HUES6 (cell line): ENCODE results near the gene AOC2.
"Not testable (repeated sequence)": the region's sequence is repeated elsewhere in the genome, so short reads cannot be mapped to it uniquely, and the experiment has no call there.

ENCODE experiments used
- H3K27ac ChIP-seq: 2 replicates; pipeline ENCODE4 v1.7.0; 2013; ENCODE audit warnings: low read depth, mild to moderate bottlenecking, low read length, inconsistent platforms
- H3K27me3 ChIP-seq: 2 replicates; pipeline ENCODE4 v1.6.1; 2013; ENCODE audit warnings: low read length; ENCODE audit not compliant: control insufficient read depth, insufficient read depth
- H3K36me3 ChIP-seq: 2 replicates; pipeline ENCODE4 v1.6.1; 2013; ENCODE audit warnings: low read length; ENCODE audit not compliant: control insufficient read depth, insufficient read depth
- H3K4me1 ChIP-seq: 2 replicates; pipeline ENCODE4 v1.6.1; 2013; ENCODE audit warnings: low read length; ENCODE audit not compliant: control insufficient read depth, insufficient read depth
- H3K4me3 ChIP-seq: 2 replicates; pipeline ENCODE4 v1.5.1; 2013; ENCODE audit warnings: low read depth, low read length
- H3K9ac ChIP-seq: one replicate; pipeline ENCODE4 v1.6.1; 2013; ENCODE audit warnings: mild to moderate bottlenecking, low read length
- H3K9me3 ChIP-seq: 2 replicates; pipeline ENCODE4 v1.6.1; 2013; ENCODE audit warnings: low read depth, low read length; ENCODE audit not compliant: control insufficient read depth, insufficient read depth

Gene AOC2

DNA sequence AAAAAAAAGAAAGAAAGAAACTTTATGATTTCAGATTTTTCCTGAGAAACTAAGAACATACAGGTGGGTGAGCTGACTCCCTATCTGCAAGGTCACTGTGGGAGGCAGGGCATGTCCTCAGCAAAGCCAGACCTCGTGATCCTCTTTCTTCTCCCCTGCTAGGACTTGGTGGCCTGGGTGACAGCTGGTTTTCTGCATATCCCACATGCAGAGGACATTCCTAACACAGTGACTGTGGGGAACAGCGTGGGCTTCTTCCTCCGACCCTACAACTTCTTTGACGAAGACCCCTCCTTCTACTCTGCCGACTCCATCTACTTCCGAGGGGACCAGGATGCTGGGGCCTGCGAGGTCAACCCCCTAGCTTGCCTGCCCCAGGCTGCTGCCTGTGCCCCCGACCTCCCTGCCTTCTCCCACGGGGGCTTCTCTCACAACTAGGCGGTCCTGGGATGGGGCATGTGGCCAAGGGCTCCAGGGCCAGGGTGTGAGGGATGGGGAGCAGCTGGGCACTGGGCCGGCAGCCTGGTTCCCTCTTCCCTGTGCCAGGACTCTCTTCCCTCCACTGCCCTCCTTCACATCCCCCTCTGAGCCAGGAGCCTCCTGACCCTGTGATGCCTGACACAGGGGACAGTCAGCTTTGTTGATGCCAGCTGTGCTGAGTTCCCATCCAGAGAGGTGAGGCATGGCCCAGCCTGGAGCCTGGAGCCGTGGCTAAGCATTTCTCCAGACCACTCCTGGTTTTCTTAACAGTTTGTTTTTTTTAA lies 29.7 kb downstream of the AOC2 start:
- Histone ChIP-seq H3K27me3 (peaks cover 18% of the 10 kb centered on the region), H3K4me1 (peaks cover 10% of the 10 kb centered on the region)
- not testable (repeated sequence) for H3K27ac ChIP-seq, H3K9me3 ChIP-seq, H3K4me3 ChIP-seq, H3K36me3 ChIP-seq, H3K9ac ChIP-seq

DNA sequence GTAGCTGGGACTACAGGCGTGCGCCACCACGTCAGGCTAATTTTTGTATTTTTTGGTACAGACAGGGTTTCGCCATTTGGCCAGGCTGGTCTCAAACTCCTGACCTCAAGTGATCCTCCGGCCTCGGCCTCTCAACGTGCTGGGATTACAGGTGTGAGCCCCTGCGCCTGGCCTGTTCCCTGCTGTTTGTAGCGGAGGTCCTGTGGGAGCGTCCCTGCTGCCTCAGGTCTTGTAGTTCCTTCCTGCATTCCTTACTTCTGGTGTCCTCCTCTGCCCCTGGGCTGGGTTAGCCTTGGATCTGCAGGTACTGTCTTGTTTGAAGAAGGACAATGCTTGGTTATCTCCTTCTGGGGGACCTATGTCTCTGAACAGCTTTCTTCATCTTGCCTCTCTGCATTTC lies 32.7 kb downstream of the AOC2 start:
- Histone ChIP-seq H3K36me3 (no peaks in the 10 kb centered on the region), H3K9me3 (no peaks in the 10 kb centered on the region), H3K27ac (no peak overlapping the region), H3K27me3 (peaks cover 23% of the 10 kb centered on the region), H3K9ac (no peak overlapping the region), H3K4me1 (peaks cover 15% of the 10 kb centered on the region), H3K4me3 (no peak overlapping the region)

DNA sequence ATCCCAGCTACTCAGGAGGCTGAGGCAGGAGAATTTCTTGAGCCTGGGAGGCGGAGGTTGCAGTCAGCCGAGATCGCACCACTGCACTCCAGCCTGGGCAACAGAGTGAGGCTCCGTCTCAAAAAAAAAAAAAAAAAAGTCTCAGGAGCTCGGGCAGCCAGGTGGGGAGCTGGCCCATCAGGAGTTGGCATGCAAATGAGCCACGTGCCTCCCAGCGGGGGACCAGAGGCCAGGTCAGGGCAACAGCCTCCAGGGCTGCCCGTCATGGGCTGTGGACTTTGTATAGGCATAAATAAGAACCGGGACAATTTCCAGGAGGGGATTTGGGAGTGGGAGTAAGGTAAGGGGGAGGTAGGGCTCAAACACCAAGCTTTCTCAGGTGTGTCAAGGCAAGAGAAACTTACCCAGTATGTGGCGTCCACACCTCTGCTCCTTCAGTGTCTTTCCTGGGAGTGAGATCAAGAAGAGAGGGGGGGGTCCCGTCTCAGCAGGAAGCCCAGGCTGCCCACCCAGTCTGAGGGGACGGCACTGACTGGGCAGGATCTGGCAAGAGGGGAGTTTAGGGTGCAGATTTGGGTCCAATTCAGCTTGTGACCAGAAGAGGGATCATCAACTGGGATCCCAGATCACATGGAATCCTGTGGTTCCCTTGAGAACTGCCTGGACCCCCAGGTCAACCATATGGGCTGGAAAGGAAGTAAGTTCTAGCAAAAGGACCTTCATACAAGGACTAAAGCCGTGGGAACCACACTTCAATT lies 33.9 kb downstream of the AOC2 start:
- no peak overlapping the region for H3K9ac ChIP-seq
- H3K4me1 ChIP-seq = peaks cover 15% of the 10 kb centered on the region
- peaks cover 23% of the 10 kb centered on the region for H3K27me3 ChIP-seq
- H3K36me3 ChIP-seq = no peaks in the 10 kb centered on the region
- no peaks in the 10 kb centered on the region for H3K9me3 ChIP-seq
- H3K27ac ChIP-seq = no peak overlapping the region
- no peak overlapping the region for H3K4me3 ChIP-seq

DNA sequence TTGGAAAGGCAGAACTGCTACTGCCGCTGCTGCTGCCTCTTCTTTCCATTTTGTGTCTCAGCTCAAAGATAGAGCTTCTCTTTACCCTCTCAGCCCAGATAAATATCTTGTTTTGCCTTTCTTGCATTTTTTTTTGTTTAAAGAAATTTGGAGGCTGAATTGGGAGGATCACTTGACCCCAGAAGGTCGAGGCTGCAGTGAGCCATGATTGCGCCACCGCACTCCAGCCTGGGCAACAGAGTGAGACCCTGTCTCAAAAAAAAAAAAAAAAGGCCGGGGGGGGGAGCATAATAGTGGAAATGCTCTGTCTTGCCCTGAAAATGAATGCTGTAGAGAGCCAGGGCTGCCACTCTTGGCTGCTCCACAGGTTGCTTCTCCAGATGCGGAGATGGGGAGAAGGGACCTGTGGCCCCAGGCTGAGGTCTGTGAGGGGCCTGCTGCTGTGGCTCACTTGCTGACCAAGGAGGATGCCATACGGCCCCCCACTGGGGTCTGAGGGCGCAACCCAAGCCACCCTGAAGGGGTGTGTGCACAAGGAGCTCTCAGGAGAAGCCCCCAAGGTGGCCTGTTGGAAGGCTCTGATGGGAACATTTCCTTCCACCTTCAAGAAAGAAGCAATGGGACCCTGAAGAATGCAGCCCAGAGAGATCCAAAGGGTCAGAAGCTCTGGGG lies 34.7 kb downstream of the AOC2 start:
- Histone ChIP-seq H3K4me3 (no peak overlapping the region), H3K4me1 (peaks cover 15% of the 10 kb centered on the region), H3K36me3 (no peaks in the 10 kb centered on the region), H3K27me3 (peaks cover 23% of the 10 kb centered on the region), H3K9me3 (no peaks in the 10 kb centered on the region), H3K9ac (no peak overlapping the region), H3K27ac (no peak overlapping the region)

DNA sequence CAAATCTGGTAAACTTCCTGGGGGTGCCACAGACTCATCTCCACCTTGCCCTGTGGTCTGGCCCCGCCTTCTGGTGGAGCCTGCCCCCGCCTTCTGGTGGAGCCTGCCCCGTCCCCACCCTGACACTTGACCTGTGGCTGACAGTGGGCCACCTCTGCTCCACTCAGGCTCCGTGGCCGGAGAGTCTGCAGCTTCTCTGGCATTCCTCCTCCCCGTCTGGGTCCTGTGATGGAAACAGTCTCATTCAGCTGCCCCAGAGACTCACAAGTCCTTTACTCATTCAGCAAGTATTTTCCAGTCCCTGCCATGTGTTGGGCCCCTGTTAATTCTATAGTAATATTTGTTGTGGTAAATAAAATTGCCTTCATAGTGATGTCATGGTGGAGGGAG lies 35.2 kb downstream of the AOC2 start:
- H3K4me3 ChIP-seq = no peak overlapping the region

DNA sequence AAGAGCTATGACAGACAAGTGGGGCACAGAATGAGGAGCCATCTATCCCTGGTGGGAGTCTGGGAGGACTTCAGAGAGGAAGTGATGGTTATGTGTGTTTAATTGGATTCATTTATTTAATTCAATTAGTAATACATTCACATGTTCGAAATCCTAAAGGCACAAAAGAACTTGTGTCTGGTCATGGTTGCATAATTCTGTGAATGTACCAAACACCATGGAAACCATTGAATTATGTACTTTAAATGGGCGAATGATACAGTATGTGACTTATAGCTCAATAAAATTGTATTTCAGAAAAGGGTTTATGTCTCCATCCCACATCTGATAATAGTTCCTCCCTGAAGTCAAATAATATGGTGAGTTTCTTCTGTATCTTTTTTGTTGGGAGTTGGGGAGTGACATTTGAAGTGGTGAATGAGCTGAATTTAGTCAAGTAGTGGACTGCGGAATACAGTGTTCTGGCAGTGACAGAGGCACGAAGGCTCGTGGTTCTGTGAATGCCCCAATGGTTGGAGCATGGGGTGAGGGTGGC lies 36.5 kb downstream of the AOC2 start:
- Histone ChIP-seq H3K36me3 (no peaks in the 10 kb centered on the region), H3K27me3 (peaks cover 23% of the 10 kb centered on the region), H3K4me1 (peaks cover 15% of the 10 kb centered on the region)

More for the DNA sequence above, 35.2 kb downstream of the AOC2 start:
- Histone ChIP-seq H3K27me3 (peaks cover 23% of the 10 kb centered on the region), H3K9ac (no peak overlapping the region), H3K9me3 (no peaks in the 10 kb centered on the region), H3K27ac (no peak overlapping the region), H3K4me1 (peaks cover 15% of the 10 kb centered on the region), H3K36me3 (no peaks in the 10 kb centered on the region)

DNA sequence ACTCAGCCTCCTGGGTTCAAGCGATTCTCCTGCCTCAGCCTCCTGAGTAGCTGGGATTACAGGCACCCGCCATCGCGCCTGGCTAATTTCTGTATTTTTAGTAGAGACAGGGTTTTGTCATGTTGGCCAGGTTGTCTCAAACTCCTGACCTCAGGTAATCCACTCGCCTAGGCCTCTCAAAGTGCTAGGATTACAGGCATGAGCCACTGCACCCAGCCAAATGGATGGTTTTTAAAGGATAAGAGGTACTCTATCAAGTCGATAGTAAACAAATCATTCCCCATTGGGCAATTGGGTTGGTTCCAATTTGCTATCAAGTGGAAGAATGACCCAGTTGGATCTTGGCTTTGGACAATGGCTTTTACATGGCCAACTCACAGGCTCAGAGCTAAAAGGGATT lies 37.3 kb downstream of the AOC2 start:
- H3K4me3 ChIP-seq, H3K9me3 ChIP-seq, H3K36me3 ChIP-seq, H3K27ac ChIP-seq, H3K9ac ChIP-seq: not testable (repeated sequence)
- Histone ChIP-seq H3K4me1 (peaks cover 15% of the 10 kb centered on the region), H3K27me3 (peaks cover 23% of the 10 kb centered on the region)

More for the DNA sequence above, 36.5 kb downstream of the AOC2 start:
- Histone ChIP-seq H3K9ac (no peak overlapping the region), H3K27ac (no peak overlapping the region), H3K4me3 (no peak overlapping the region), H3K9me3 (no peaks in the 10 kb centered on the region)

DNA sequence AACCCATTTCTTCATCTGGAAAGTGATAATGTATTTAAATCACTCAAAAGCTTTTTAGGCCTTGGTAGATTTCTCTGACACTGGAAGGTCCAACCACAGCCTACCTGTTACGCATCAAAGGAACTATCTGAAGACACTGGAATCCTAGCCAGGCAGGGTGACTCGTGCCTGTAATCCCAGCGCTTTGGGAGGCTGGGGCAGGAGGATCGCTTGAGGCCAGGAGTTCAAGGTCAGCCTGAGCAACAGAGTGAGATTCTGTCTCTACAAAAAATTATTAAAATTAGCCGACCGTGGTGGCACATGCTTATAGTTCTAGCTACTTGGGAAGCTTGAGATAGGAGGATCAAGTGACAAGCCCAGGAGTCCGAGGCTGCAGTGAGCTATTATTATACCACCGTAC lies 37.8 kb downstream of the AOC2 start:
- Histone ChIP-seq H3K9ac (no peak overlapping the region), H3K36me3 (no peaks in the 10 kb centered on the region), H3K27ac (no peak overlapping the region), H3K4me3 (no peak overlapping the region), H3K9me3 (no peaks in the 10 kb centered on the region), H3K27me3 (peaks cover 20% of the 10 kb centered on the region), H3K4me1 (peaks cover 15% of the 10 kb centered on the region)

DNA sequence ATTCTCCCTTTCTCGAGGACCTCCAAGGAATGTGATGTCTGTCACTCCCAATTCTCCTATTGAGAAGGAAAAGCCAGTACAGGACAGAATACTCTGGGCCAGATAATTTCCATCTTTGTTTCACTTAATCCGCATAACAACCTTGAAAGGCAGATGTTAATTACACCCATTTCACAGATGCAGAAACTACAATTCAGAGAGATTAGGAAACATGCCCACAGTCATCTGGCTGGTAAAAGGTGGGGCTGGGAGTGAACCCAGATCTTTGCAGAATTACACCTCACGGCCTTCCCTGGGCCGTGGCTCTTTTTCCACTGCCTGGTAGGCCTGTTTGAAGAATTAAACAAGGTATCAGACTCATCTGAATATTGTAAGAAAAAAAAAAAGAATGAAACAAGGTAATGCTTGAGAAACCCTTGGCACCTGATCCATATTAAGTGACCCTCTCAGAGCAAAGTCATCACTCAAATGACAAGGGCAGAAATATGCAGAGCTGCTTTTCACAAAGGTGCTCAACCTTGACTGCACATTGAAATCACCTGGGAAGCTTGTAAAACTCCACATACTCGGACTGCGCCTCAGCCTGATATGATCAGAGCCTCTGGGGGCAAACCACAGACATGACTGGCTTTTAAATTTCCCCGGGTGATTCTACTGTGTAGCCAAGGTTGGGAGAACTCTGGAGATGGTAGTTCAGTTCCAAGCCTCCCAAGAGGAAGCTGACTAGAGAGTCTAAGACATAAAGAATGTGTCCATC lies 39.6 kb downstream of the AOC2 start:
- peaks cover 5% of the 10 kb centered on the region for H3K4me1 ChIP-seq
- H3K27me3 ChIP-seq = peaks cover 5% of the 10 kb centered on the region; the same call in 1 of the 2 replicates
- no peaks in the 10 kb centered on the region for H3K9me3 ChIP-seq
- H3K4me3 ChIP-seq = no peak overlapping the region
- H3K9ac ChIP-seq = no peak overlapping the region
- H3K36me3 ChIP-seq = no peaks in the 10 kb centered on the region
- H3K27ac ChIP-seq = no peak overlapping the region

DNA sequence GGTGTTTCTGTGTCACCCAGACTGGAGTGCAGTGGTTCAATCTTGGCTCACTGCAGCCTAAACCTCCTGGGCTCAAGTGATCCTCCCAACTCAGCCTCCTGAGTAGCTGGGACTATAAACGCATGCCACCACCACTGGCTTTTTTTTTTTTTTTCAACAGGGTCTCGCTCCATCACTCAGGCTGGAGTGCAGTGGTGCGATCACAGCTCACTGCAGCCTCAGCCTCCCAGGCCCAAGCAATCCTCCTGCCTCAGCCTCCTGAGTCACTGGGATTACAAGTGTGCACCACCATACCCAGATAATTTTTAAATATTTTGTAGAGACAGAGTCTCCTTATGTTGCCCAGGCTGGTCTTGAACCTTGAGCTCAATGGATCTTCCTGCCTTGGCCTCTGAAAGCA lies 41.4 kb downstream of the AOC2 start:
- H3K27ac ChIP-seq, H3K4me1 ChIP-seq: not testable (repeated sequence)

More for the DNA sequence above, 41.4 kb downstream of the AOC2 start:
- H3K4me3 ChIP-seq, H3K9me3 ChIP-seq, H3K36me3 ChIP-seq, H3K27me3 ChIP-seq, H3K9ac ChIP-seq: not testable (repeated sequence)
